Regular cardiac myocyte (primary cell): ENCODE results near the gene GTF2B. TPM values are rescaled to one million over a fixed set of nuclear protein-coding genes. Genes with fewer than 3 reads are reported as not detected.

Experiments used
- total RNA-seq: library from RNA; depleted of rRNA; stranded (reverse); fragments of >200 nt; gene quantifications from 2 replicates; pipeline ENCODE4 v1.2.3, GENCODE V29; 2014

GTF2B gene, protein sequence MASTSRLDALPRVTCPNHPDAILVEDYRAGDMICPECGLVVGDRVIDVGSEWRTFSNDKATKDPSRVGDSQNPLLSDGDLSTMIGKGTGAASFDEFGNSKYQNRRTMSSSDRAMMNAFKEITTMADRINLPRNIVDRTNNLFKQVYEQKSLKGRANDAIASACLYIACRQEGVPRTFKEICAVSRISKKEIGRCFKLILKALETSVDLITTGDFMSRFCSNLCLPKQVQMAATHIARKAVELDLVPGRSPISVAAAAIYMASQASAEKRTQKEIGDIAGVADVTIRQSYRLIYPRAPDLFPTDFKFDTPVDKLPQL
- 40.6 and 45.6 TPM in 2 replicates for total RNA-seq

DNA sequence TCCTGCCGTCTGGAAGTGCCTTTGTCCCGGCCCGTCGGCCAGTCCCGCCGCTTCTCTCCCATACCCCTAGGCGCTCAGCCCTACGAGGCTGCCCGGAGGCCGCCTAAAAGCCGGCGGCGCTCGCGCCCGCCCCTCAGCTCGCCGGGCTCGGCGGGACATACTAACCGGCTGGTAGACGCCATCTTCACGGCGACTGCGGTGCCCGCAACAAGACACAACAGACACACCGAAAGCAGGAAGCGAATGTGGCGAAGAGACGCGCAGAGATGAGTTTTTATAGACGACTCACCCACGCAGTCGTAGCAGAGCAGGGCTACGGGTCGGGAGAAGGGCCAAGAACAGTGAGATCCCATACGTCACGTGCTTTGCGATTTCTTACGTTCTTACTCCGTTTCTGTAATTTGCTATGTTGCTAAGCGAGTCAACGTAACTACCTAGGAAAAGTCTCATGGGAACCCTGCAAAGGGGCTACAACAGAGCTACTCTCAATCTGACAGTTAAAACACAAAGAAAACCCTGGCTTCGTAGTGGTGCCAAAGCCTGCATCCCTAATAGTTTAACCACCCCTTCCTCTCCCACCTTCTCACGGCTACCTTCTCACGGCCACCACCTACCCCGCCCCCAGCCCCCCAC lies at the start of gene GTF2B:
Gene GTF2B (minus strand): TSS at position 250 of the 633 bp plus-strand sequence. CDS start 68 bp downstream, at position 182.

Other genes starting within 250 kb of the GTF2B start
- gene PKN2, start 207.3 kb downstream of the GTF2B start, total RNA-seq = 24.3 and 24.8 TPM in 2 replicates
- 23.4 and 35.9 TPM in 2 replicates for gene KYAT3, start 101.1 kb upstream of the GTF2B start, total RNA-seq
- 7.3 and 11.1 TPM in 2 replicates for gene RBMXL1, start 101.1 kb upstream of the GTF2B start, total RNA-seq
- 24.2 and 63.6 TPM in 2 replicates for gene GBP3, start 131.3 kb upstream of the GTF2B start, total RNA-seq
- 11.5 and 22.3 TPM in 2 replicates for gene GBP1, start 173.6 kb upstream of the GTF2B start, total RNA-seq
- gene GBP2, start 234.5 kb upstream of the GTF2B start, total RNA-seq = 10.9 and 52.1 TPM in 2 replicates